SK-N-SH treated with all-trans-retinoic acid at 6 μM for 48 hours (cell line): Measurements from ENCODE around the gene AKT1S1.

ENCODE experiments used
- ARNTL ChIP-seq: fragments of 450-650 bp; formaldehyde crosslinking; IDR thresholded peaks from 2 replicates; pipeline ENCODE4 v1.5.0; 2020; ENCODE audit warnings: low read depth, mild to moderate bottlenecking, moderate library complexity, borderline replicate concordance
- ESRRG ChIP-seq: fragments of 250-450 bp; sonication (Bioruptor Pico); IDR thresholded peaks from 2 replicates; pipeline ENCODE4 v1.6.1; 2021; ENCODE audit warnings: mild to moderate bottlenecking
- OSR1 ChIP-seq: fragments of 250-450 bp; sonication (Bioruptor Pico); IDR thresholded peaks from 2 replicates; pipeline ENCODE4 v1.8.0; 2022; ENCODE audit warnings: moderate library complexity, mild to moderate bottlenecking, inconsistent platforms
- PATZ1 ChIP-seq: fragments of 250-450 bp; sonication (Bioruptor Pico); IDR thresholded peaks from 2 replicates; pipeline ENCODE4 v1.8.0; 2020; ENCODE audit warnings: mild to moderate bottlenecking, moderate library complexity, borderline replicate concordance
- RARB ChIP-seq: fragments of 250-450 bp; sonication (Bioruptor Pico); IDR thresholded peaks from 2 replicates; pipeline ENCODE4 v1.8.0; 2021; ENCODE audit warnings: mild to moderate bottlenecking, moderate library complexity
- ZC3H10 ChIP-seq: fragments of 250-450 bp; sonication (Bioruptor Pico); IDR thresholded peaks from 2 replicates; pipeline ENCODE4 v1.5.1; 2021; ENCODE audit warnings: mild to moderate bottlenecking, moderate library complexity
- ZFP3 ChIP-seq: fragments of 250-450 bp; sonication (Bioruptor Pico); IDR thresholded peaks from 2 replicates; pipeline ENCODE4 v1.5.0; 2020; ENCODE audit warnings: mild to moderate bottlenecking, moderate library complexity
- ZFP30 ChIP-seq: fragments of 450-650 bp; formaldehyde crosslinking; IDR thresholded peaks from 2 replicates; pipeline ENCODE4 v1.5.0; 2022; ENCODE audit warnings: mild to moderate bottlenecking, moderate library complexity
- ZNF565 ChIP-seq: fragments of 450-650 bp; formaldehyde crosslinking; conservative IDR thresholded peaks from 2 replicates; pipeline ENCODE4 v1.5.0; 2020; ENCODE audit warnings: low read depth, mild to moderate bottlenecking, moderate library complexity
- ZNF70 ChIP-seq: fragments of 450-650 bp; formaldehyde crosslinking; IDR thresholded peaks from 2 replicates; pipeline ENCODE4 v1.5.0; 2020; ENCODE audit warnings: mild to moderate bottlenecking, moderate library complexity
- ZNF8 ChIP-seq: fragments of 450-650 bp; formaldehyde crosslinking; IDR thresholded peaks from 2 replicates; pipeline ENCODE4 v1.5.0; 2020; ENCODE audit warnings: mild to moderate bottlenecking, moderate library complexity
- TF ChIP-seq, protein P1 (sequence below): fragments of 250-450 bp; sonication (Bioruptor Pico); IDR thresholded peaks from 2 replicates; pipeline ENCODE4 v1.5.1; 2020; ENCODE audit warnings: low read depth, mild to moderate bottlenecking, moderate library complexity
- TF ChIP-seq, protein P2 (sequence below): fragments of 250-450 bp; sonication (Bioruptor Pico); IDR thresholded peaks from 2 replicates; pipeline ENCODE4 v1.8.0; 2021; ENCODE audit warnings: low read depth, mild to moderate bottlenecking, moderate library complexity, borderline replicate concordance

GRCh38 chr19:49839713-49840112 lies 37.4 kb downstream of the AKT1S1 start:
- TF ChIP-seq ZFP3 (no peak), RARB (CRISPR knock-in tag) (no peak), ZNF565 (CRISPR knock-in tag) (no peak), ZFP30 (CRISPR knock-in tag) (no peak), PATZ1 (CRISPR knock-in tag) (no peak), ZNF70 (CRISPR knock-in tag) (no peak), ZC3H10 (CRISPR knock-in tag) (no peak), ARNTL (CRISPR knock-in tag) (no peak), ESRRG (CRISPR knock-in tag) (no peak), ZNF8 (CRISPR knock-in tag) (no peak), OSR1 (CRISPR knock-in tag) (no peak)
- TF ChIP-seq, protein P1, sequence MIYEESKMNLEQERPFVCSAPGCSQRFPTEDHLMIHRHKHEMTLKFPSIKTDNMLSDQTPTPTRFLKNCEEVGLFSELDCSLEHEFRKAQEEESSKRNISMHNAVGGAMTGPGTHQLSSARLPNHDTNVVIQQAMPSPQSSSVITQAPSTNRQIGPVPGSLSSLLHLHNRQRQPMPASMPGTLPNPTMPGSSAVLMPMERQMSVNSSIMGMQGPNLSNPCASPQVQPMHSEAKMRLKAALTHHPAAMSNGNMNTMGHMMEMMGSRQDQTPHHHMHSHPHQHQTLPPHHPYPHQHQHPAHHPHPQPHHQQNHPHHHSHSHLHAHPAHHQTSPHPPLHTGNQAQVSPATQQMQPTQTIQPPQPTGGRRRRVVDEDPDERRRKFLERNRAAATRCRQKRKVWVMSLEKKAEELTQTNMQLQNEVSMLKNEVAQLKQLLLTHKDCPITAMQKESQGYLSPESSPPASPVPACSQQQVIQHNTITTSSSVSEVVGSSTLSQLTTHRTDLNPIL: no peak
- TF ChIP-seq, protein P2, sequence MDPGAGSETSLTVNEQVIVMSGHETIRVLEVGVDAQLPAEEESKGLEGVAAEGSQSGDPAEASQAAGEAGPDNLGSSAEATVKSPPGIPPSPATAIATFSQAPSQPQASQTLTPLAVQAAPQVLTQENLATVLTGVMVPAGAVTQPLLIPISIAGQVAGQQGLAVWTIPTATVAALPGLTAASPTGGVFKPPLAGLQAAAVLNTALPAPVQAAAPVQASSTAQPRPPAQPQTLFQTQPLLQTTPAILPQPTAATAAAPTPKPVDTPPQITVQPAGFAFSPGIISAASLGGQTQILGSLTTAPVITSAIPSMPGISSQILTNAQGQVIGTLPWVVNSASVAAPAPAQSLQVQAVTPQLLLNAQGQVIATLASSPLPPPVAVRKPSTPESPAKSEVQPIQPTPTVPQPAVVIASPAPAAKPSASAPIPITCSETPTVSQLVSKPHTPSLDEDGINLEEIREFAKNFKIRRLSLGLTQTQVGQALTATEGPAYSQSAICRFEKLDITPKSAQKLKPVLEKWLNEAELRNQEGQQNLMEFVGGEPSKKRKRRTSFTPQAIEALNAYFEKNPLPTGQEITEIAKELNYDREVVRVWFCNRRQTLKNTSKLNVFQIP (CRISPR knock-in tag): no peak
